RWPE2 (cell line): ENCODE data around the gene OR5AN1.

Source experiments
- ATAC-seq: fragments of 200-7000 bp; cut with Tn5 transposase; 3 replicates; pipeline ENCODE4 v1.9.1; 2021; ENCODE audit warnings: low read depth
- DNase-seq: peaks from one replicate; pipeline ENCODE4 v3.0.0-alpha.2; 2020; ENCODE audit warnings: low spot score
- H3K27ac ChIP-seq: fragments of 450-650 bp; 2 replicates; pipeline ENCODE4 v1.5.1; 2017; ENCODE audit warnings: mild to moderate bottlenecking; ENCODE audit not compliant: poor library complexity, severe bottlenecking
- H3K27me3 ChIP-seq: fragments of 250-450 bp; sonication (Bioruptor Pico); 2 replicates; pipeline ENCODE4 v1.5.1; 2021; ENCODE audit warnings: mild to moderate bottlenecking, moderate library complexity; ENCODE audit not compliant: insufficient read depth, poor library complexity, severe bottlenecking
- H3K36me3 ChIP-seq: fragments of 250-450 bp; sonication (Bioruptor Pico); 2 replicates; pipeline ENCODE4 v1.5.1; 2020; ENCODE audit warnings: low read depth, mild to moderate bottlenecking, moderate library complexity
- H3K4me1 ChIP-seq: fragments of 250-450 bp; sonication (Bioruptor Pico); 2 replicates; pipeline ENCODE4 v1.5.1; 2021; ENCODE audit warnings: mild to moderate bottlenecking, moderate library complexity; ENCODE audit not compliant: insufficient read depth, poor library complexity, severe bottlenecking
- H3K4me3 ChIP-seq: fragments of 250-450 bp; sonication (Bioruptor Pico); 2 replicates; pipeline ENCODE4 v1.5.1; 2021; ENCODE audit warnings: mild to moderate bottlenecking, moderate library complexity; ENCODE audit not compliant: severe bottlenecking
- H3K9me3 ChIP-seq: fragments of 250-450 bp; sonication (Bioruptor Pico); 2 replicates; pipeline ENCODE4 v1.5.1; 2021; ENCODE audit warnings: mild to moderate bottlenecking, moderate library complexity; ENCODE audit not compliant: severe bottlenecking
- CTCF ChIP-seq: fragments of 450-650 bp; IDR thresholded peaks from one replicate; pipeline ENCODE4 v1.5.1; 2017; ENCODE audit warnings: mild to moderate bottlenecking, moderate library complexity; ENCODE audit not compliant: poor library complexity, severe bottlenecking

The OR5AN1 gene

GRCh38 chr11:59417023-59417422 lies 58.3 kb downstream of the OR5AN1 start:
- DNase-seq (no peak), ATAC-seq (no peak)
- H3K4me1 ChIP-seq, result no peaks in the 10 kb centered on the region
- H3K27me3 ChIP-seq, result no peaks in the 10 kb centered on the region
- no peak for TF ChIP-seq CTCF
- H3K27ac ChIP-seq, result no peak overlapping the region
- H3K4me3 ChIP-seq, result no peak overlapping the region
- no peaks in the 10 kb centered on the region for H3K36me3 ChIP-seq
- no peaks in the 10 kb centered on the region for H3K9me3 ChIP-seq

- TF ChIP-seq CTCF, result no peak
- Histone ChIP-seq H3K4me3 (no peak overlapping the region), H3K27me3 (no peaks in the 10 kb centered on the region), H3K27ac (no peak overlapping the region), H3K36me3 (no peaks in the 10 kb centered on the region), H3K4me1 (no peaks in the 10 kb centered on the region), H3K9me3 (no peaks in the 10 kb centered on the region)
- DNase-seq (no peak), ATAC-seq (no peak)
Measured at GRCh38 chr11:59418156-59418555, 59.5 kb downstream of the OR5AN1 start.
